OCI-LY1 (cell line): ENCODE measurements around the gene OR52A5.

Experiments
- H2AFZ ChIP-seq: fragments of 200-600 bp; sonication (generic), shearing (Covaris generic); 2 replicates; pipeline ENCODE4 v1.6.0; 2014; ENCODE audit warnings: antibody characterized with exemption, mild to moderate bottlenecking, low read length
- H3F3A ChIP-seq: fragments of 200-600 bp; sonication (generic), shearing (Covaris generic); 2 replicates; pipeline ENCODE4 v1.6.0; 2014; ENCODE audit warnings: mild to moderate bottlenecking, antibody characterized with exemption, low read length, moderate library complexity; ENCODE audit not compliant: insufficient read depth
- H3K27ac ChIP-seq: fragments of 200-600 bp; sonication (generic); 2 replicates; pipeline ENCODE4 v1.5.1; 2014; ENCODE audit warnings: low read length, mixed run types, mild to moderate bottlenecking, low read depth; ENCODE audit not compliant: poor library complexity, severe bottlenecking
- H3K27me3 ChIP-seq: fragments of 200-600 bp; sonication (generic); 2 replicates; pipeline ENCODE4 v1.6.0; 2014; ENCODE audit warnings: antibody characterized with exemption, mild to moderate bottlenecking, low read length, moderate library complexity; ENCODE audit not compliant: insufficient read depth
- H3K36me3 ChIP-seq: fragments of 200-600 bp; sonication (generic); 2 replicates; pipeline ENCODE4 v1.6.1; 2014; ENCODE audit warnings: mild to moderate bottlenecking, antibody characterized with exemption, low read length, moderate library complexity, mixed read lengths; ENCODE audit not compliant: insufficient read depth
- H3K4me1 ChIP-seq: fragments of 200-600 bp; sonication (generic); 2 replicates; pipeline ENCODE4 v1.5.1; 2014; ENCODE audit warnings: mild to moderate bottlenecking, low read length, moderate library complexity; ENCODE audit not compliant: insufficient read depth, severe bottlenecking
- H3K4me2 ChIP-seq: fragments of 200-600 bp; sonication (generic), shearing (Covaris generic); 2 replicates; pipeline ENCODE4 v1.6.1; 2014; ENCODE audit warnings: low read length
- H3K4me3 ChIP-seq: fragments of 200-600 bp; sonication (generic); 2 replicates; pipeline ENCODE4 v1.5.1; 2014; ENCODE audit warnings: low read length, low read depth, mild to moderate bottlenecking, mixed read lengths; ENCODE audit not compliant: poor library complexity, severe bottlenecking
- H3K79me2 ChIP-seq: fragments of 200-600 bp; shearing (Covaris generic); 2 replicates; pipeline ENCODE4 v1.6.1; 2016; ENCODE audit warnings: mixed run types, low read length, mixed read lengths; ENCODE audit not compliant: insufficient read depth
- H3K9ac ChIP-seq: fragments of 200-600 bp; sonication (generic), shearing (Covaris generic); 2 replicates; pipeline ENCODE4 v1.6.1; 2014; ENCODE audit warnings: mild to moderate bottlenecking, low read length, mixed read lengths
- H3K9me2 ChIP-seq: fragments of 200-600 bp; sonication (generic), shearing (Covaris generic); 2 replicates; pipeline ENCODE4 v1.6.1; 2014; ENCODE audit warnings: low read depth, mild to moderate bottlenecking, low read length, mixed read lengths
- H3K9me3 ChIP-seq: fragments of 200-600 bp; shearing (Covaris generic); 2 replicates; pipeline ENCODE4 v1.6.1; 2014; ENCODE audit warnings: low read length, mixed read lengths
- H4K20me1 ChIP-seq: fragments of 200-600 bp; sonication (generic), shearing (Covaris generic); 2 replicates; pipeline ENCODE4 v1.6.0; 2016; ENCODE audit warnings: mild to moderate bottlenecking, low read length; ENCODE audit not compliant: insufficient read depth
- CTCF ChIP-seq: fragments of 200-600 bp; sonication (generic), shearing (Covaris generic); IDR thresholded peaks from 2 replicates; pipeline ENCODE4 v1.5.1; 2017; ENCODE audit warnings: mild to moderate bottlenecking, antibody characterized with exemption, low read length, moderate library complexity, mixed read lengths
- EZH2 ChIP-seq: fragments of 200-600 bp; sonication (generic), shearing (Covaris generic); IDR thresholded peaks from 2 replicates; pipeline ENCODE4 v1.8.0; 2017; ENCODE audit warnings: borderline replicate concordance, mixed run types, mild to moderate bottlenecking, antibody characterized with exemption, low read length, moderate library complexity, mixed read lengths

OR52A5 gene

GRCh38 chr11:5137996-5138395, at the start of gene OR52A5:
Gene OR52A5 (minus strand): TSS chr11:5138356. CDS start chr11:5132642, 5,714 bp downstream.
- H3K4me1 ChIP-seq = no peaks in the 10 kb centered on the region
- no peak within 1 kb of the TSS for H3K4me3 ChIP-seq
- H2AFZ ChIP-seq = no peak within 1 kb of the TSS
- no peaks in the 10 kb centered on the region for H3K79me2 ChIP-seq
- H3K36me3 ChIP-seq = no peaks in the 10 kb centered on the region
- no peaks in the 10 kb centered on the region for H4K20me1 ChIP-seq
- H3K27ac ChIP-seq = no peak within 1 kb of the TSS
- TF ChIP-seq EZH2 (no peak), CTCF (no peak)
- H3K4me2 ChIP-seq = no peak within 1 kb of the TSS
- no peak within 1 kb of the TSS for H3K9ac ChIP-seq
- no peaks in the 10 kb centered on the region for H3K9me3 ChIP-seq
- no peaks in the 10 kb centered on the region for H3K9me2 ChIP-seq
- no peaks in the 10 kb centered on the region for H3K27me3 ChIP-seq
- no peaks in the 10 kb centered on the region for H3F3A ChIP-seq

GRCh38 chr11:5178046-5178837, 40.1 kb upstream of the OR52A5 start:
- Histone ChIP-seq H3K36me3 (no peaks in the 10 kb centered on the region), H3K9me2 (no peaks in the 10 kb centered on the region), H4K20me1 (no peaks in the 10 kb centered on the region), H3K4me2 (no peak overlapping the region), H3K4me3 (no peak overlapping the region), H3K27me3 (no peaks in the 10 kb centered on the region), H3K4me1 (no peaks in the 10 kb centered on the region), H3K27ac (no peak overlapping the region), H2AFZ (no peak overlapping the region), H3K9me3 (no peaks in the 10 kb centered on the region), H3K9ac (no peak overlapping the region), H3K79me2 (no peaks in the 10 kb centered on the region), H3F3A (no peaks in the 10 kb centered on the region)
- TF ChIP-seq CTCF (no peak), EZH2 (no peak)

- no peaks in the 10 kb centered on the region for H3F3A ChIP-seq
- no peak overlapping the region for H2AFZ ChIP-seq
- H3K9me3 ChIP-seq = no peaks in the 10 kb centered on the region
- H3K36me3 ChIP-seq = no peaks in the 10 kb centered on the region
- H3K9ac ChIP-seq = no peak overlapping the region
- H4K20me1 ChIP-seq = no peaks in the 10 kb centered on the region
- no peak for TF ChIP-seq EZH2
- TF ChIP-seq CTCF = no peak
- H3K79me2 ChIP-seq = no peaks in the 10 kb centered on the region
- no peaks in the 10 kb centered on the region for H3K4me1 ChIP-seq
- H3K9me2 ChIP-seq = no peaks in the 10 kb centered on the region
- H3K27ac ChIP-seq = no peak overlapping the region
- no peak overlapping the region for H3K4me2 ChIP-seq
- no peaks in the 10 kb centered on the region for H3K27me3 ChIP-seq
- H3K4me3 ChIP-seq = no peak overlapping the region
These were observed 36.8 kb upstream of the OR52A5 start for GRCh38 chr11:5174934-5175333.
